Bronchial epithelial cell (primary cell): Measurements from ENCODE around the gene CRMP1. TPM values are rescaled to one million over a fixed set of nuclear protein-coding genes. Genes with fewer than 3 reads are reported as not detected.

Source experiments
- DNase-seq: peaks from one replicate; pipeline ENCODE4 v3.0.0-alpha.2; 2010; ENCODE audit warnings: low read depth
- FAIRE-seq: peaks from 2 replicates; lab custom pipeline; 2011; peaks lifted over from hg19 to GRCh38; lab: Jason Lieb, UNC
- H3K27me3 ChIP-seq: 2 replicates; pipeline ENCODE4 v1.5.1; 2011; ENCODE audit warnings: low read length; ENCODE audit not compliant: control insufficient read depth, insufficient read depth
- H3K36me3 ChIP-seq: 2 replicates; pipeline ENCODE4 v1.5.1; 2011; ENCODE audit warnings: low read length; ENCODE audit not compliant: control insufficient read depth, insufficient read depth
- H3K4me3 ChIP-seq: 2 replicates; pipeline ENCODE4 v1.5.1; 2011; ENCODE audit warnings: mild to moderate bottlenecking, low read depth, low read length, control low read depth
- CTCF ChIP-seq: IDR thresholded peaks from 2 replicates; pipeline ENCODE4 v1.5.1; 2011; ENCODE audit warnings: mild to moderate bottlenecking, moderate library complexity, low read length, control low read depth, inconsistent platforms; ENCODE audit not compliant: insufficient read depth, severe bottlenecking
- total RNA-seq: library from RNA; depleted of rRNA; stranded (reverse); fragments of >200 nt; gene quantifications from 2 replicates; pipeline ENCODE4 v1.2.1, GENCODE V29; 2014

CRMP1 gene
- total RNA-seq, 1 donor from 2014 or later: not detected

GRCh38 chr4:5824227-5824626, 68.7 kb downstream of the CRMP1 start:
- Histone ChIP-seq H3K4me3 (no peak overlapping the region), H3K27me3 (no peaks in the 10 kb centered on the region), H3K36me3 (peaks cover 3% of the 10 kb centered on the region)
- no peak for DNase-seq
- TF ChIP-seq CTCF: no peak
- FAIRE-seq: no peak

- FAIRE-seq: no peak
- TF ChIP-seq CTCF: no peak
- DNase-seq: no peak
- Histone ChIP-seq H3K36me3 (peaks cover 3% of the 10 kb centered on the region), H3K27me3 (no peaks in the 10 kb centered on the region), H3K4me3 (no peak overlapping the region)
Measured at GRCh38 chr4:5823542-5824211, 69.2 kb downstream of the CRMP1 start.

GRCh38 chr4:5822619-5823018, 70.3 kb downstream of the CRMP1 start:
- H3K36me3 ChIP-seq: peaks cover 3% of the 10 kb centered on the region
- no peak overlapping the region for H3K4me3 ChIP-seq
- FAIRE-seq (no peak), DNase-seq (no peak)
- no peaks in the 10 kb centered on the region for H3K27me3 ChIP-seq
- no peak for TF ChIP-seq CTCF

GRCh38 chr4:5821665-5822358, 71.1 kb downstream of the CRMP1 start:
- no peak for FAIRE-seq
- Histone ChIP-seq H3K27me3 (no peaks in the 10 kb centered on the region), H3K4me3 (no peak overlapping the region), H3K36me3 (peaks cover 3% of the 10 kb centered on the region)
- DNase-seq: no peak
- peak; percentile 50 for TF ChIP-seq CTCF

GRCh38 chr4:5816851-5817375, 76.0 kb downstream of the CRMP1 start:
- no peaks in the 10 kb centered on the region for H3K27me3 ChIP-seq
- no peak overlapping the region for H3K4me3 ChIP-seq
- TF ChIP-seq CTCF: no peak
- H3K36me3 ChIP-seq: peaks cover 12% of the 10 kb centered on the region
- no peak for FAIRE-seq
- DNase-seq: no peak
